Bronchial epithelial cell (primary cell): Measurements from ENCODE around the gene C1QTNF7. TPM values are rescaled to one million over a fixed set of nuclear protein-coding genes. Genes with fewer than 3 reads are reported as not detected.

Source experiments
- DNase-seq: peaks from one replicate; pipeline ENCODE4 v3.0.0-alpha.2; 2010; ENCODE audit warnings: low read depth
- FAIRE-seq: peaks from 2 replicates; lab custom pipeline; 2011; peaks lifted over from hg19 to GRCh38; lab: Jason Lieb, UNC
- H3K27me3 ChIP-seq: 2 replicates; pipeline ENCODE4 v1.5.1; 2011; ENCODE audit warnings: low read length; ENCODE audit not compliant: control insufficient read depth, insufficient read depth
- H3K36me3 ChIP-seq: 2 replicates; pipeline ENCODE4 v1.5.1; 2011; ENCODE audit warnings: low read length; ENCODE audit not compliant: control insufficient read depth, insufficient read depth
- H3K4me3 ChIP-seq: 2 replicates; pipeline ENCODE4 v1.5.1; 2011; ENCODE audit warnings: mild to moderate bottlenecking, low read depth, low read length, control low read depth
- CTCF ChIP-seq: IDR thresholded peaks from 2 replicates; pipeline ENCODE4 v1.5.1; 2011; ENCODE audit warnings: mild to moderate bottlenecking, moderate library complexity, low read length, control low read depth, inconsistent platforms; ENCODE audit not compliant: insufficient read depth, severe bottlenecking
- total RNA-seq: library from RNA; depleted of rRNA; stranded (reverse); fragments of >200 nt; gene quantifications from 2 replicates; pipeline ENCODE4 v1.2.1, GENCODE V29; 2014

Gene C1QTNF7
- total RNA-seq, 1 donor from 2014 or later: not detected

GRCh38 chr4:15396157-15396800 lies 31.6 kb upstream of the C1QTNF7 start:
- TF ChIP-seq CTCF: peak; percentile 75
- peak; percentile 55 for DNase-seq

GRCh38 chr4:15398001-15398400 lies 29.8 kb upstream of the C1QTNF7 start:
- Histone ChIP-seq H3K27me3 (no peaks in the 10 kb centered on the region), H3K4me3 (no peak overlapping the region), H3K36me3 (no peaks in the 10 kb centered on the region)
- TF ChIP-seq CTCF: no peak
- peak; percentile 90 for DNase-seq
- FAIRE-seq: no peak

More at GRCh38 chr4:15396157-15396800, 31.6 kb upstream of the C1QTNF7 start:
- no peak for FAIRE-seq
- Histone ChIP-seq H3K36me3 (no peaks in the 10 kb centered on the region), H3K4me3 (no peak overlapping the region), H3K27me3 (no peaks in the 10 kb centered on the region)

GRCh38 chr4:15398732-15399131 lies 29.1 kb upstream of the C1QTNF7 start:
- Histone ChIP-seq H3K27me3 (no peaks in the 10 kb centered on the region), H3K36me3 (no peaks in the 10 kb centered on the region), H3K4me3 (no peak overlapping the region)
- peak; percentile 74 for DNase-seq
- no peak for TF ChIP-seq CTCF
- no peak for FAIRE-seq

GRCh38 chr4:15400226-15400625 lies 27.6 kb upstream of the C1QTNF7 start:
- no peak for FAIRE-seq

GRCh38 chr4:15400981-15401671 lies 26.7 kb upstream of the C1QTNF7 start:
- TF ChIP-seq CTCF: no peak
- Histone ChIP-seq H3K36me3 (no peaks in the 10 kb centered on the region), H3K27me3 (no peaks in the 10 kb centered on the region), H3K4me3 (no peak overlapping the region)
- DNase-seq (peak; percentile 84), FAIRE-seq (peak; percentile 93)

More at GRCh38 chr4:15400226-15400625, 27.6 kb upstream of the C1QTNF7 start:
- no peak for TF ChIP-seq CTCF
- Histone ChIP-seq H3K4me3 (no peak overlapping the region), H3K27me3 (no peaks in the 10 kb centered on the region), H3K36me3 (no peaks in the 10 kb centered on the region)
- no peak for DNase-seq
